HG02759 (cell line): ENCODE results near the gene LEFTY1.

Experiments used
- ATAC-seq: cut with Tn5 transposase; IDR thresholded peaks from one replicate; pipeline ENCODE4 v1.9.1; 2021; ENCODE audit warnings: mild to moderate bottlenecking, moderate library complexity; ENCODE audit not compliant: unreplicated experiment

The LEFTY1 gene

GRCh38 chr1:225917101-225917500, 28.2 kb upstream of the LEFTY1 start:
- ATAC-seq = no peak

GRCh38 chr1:225915538-225915991, 26.6 kb upstream of the LEFTY1 start:
- no peak for ATAC-seq

- no peak for ATAC-seq
These were observed 26.0 kb upstream of the LEFTY1 start for GRCh38 chr1:225914947-225915346.

GRCh38 chr1:225914391-225914790, 25.4 kb upstream of the LEFTY1 start:
- no peak for ATAC-seq

- peak; percentile 80 for ATAC-seq
These were observed 22.5 kb upstream of the LEFTY1 start for GRCh38 chr1:225911191-225912130.

- ATAC-seq = no peak
These were observed 20.5 kb upstream of the LEFTY1 start for GRCh38 chr1:225909477-225909876.

GRCh38 chr1:225908773-225909172, 19.8 kb upstream of the LEFTY1 start:
- no peak for ATAC-seq

- ATAC-seq = no peak
These were observed 19.2 kb upstream of the LEFTY1 start for GRCh38 chr1:225908013-225908640.

- no peak for ATAC-seq
These were observed 18.4 kb upstream of the LEFTY1 start for GRCh38 chr1:225907341-225907740.

- ATAC-seq = no peak
These were observed 17.5 kb upstream of the LEFTY1 start for GRCh38 chr1:225906467-225906866.

GRCh38 chr1:225903623-225904022, 14.7 kb upstream of the LEFTY1 start:
- ATAC-seq = no peak

- ATAC-seq = no peak
These were observed 10.3 kb upstream of the LEFTY1 start for GRCh38 chr1:225899044-225899925.

- ATAC-seq = no peak
These were observed 8.9 kb upstream of the LEFTY1 start for GRCh38 chr1:225897595-225898514.

GRCh38 chr1:225896937-225897549, 8.1 kb upstream of the LEFTY1 start:
- ATAC-seq = peak; percentile 100

GRCh38 chr1:225896494-225896893, 7.5 kb upstream of the LEFTY1 start:
- ATAC-seq = no peak

- no peak for ATAC-seq
These were observed 3.4 kb upstream of the LEFTY1 start for GRCh38 chr1:225892307-225892706.

GRCh38 chr1:225891229-225891972, 2.5 kb upstream of the LEFTY1 start:
- ATAC-seq = no peak

GRCh38 chr1:225890346-225891228, 1.6 kb upstream of the LEFTY1 start:
- no peak for ATAC-seq
